ENCODE data around the gene CENPU.
"Not testable (repeated sequence)": the region's sequence is repeated elsewhere in the genome, so short reads cannot be mapped to it uniquely, and the experiment has no call there.

Gene CENPU

GRCh38 chr4:184664445-184665210 is 69.3 kb downstream of the CENPU start:
- no peak for DNase-seq

- no peak for DNase-seq
These were observed 71.7 kb downstream of the CENPU start for GRCh38 chr4:184662236-184662635.

DNA sequence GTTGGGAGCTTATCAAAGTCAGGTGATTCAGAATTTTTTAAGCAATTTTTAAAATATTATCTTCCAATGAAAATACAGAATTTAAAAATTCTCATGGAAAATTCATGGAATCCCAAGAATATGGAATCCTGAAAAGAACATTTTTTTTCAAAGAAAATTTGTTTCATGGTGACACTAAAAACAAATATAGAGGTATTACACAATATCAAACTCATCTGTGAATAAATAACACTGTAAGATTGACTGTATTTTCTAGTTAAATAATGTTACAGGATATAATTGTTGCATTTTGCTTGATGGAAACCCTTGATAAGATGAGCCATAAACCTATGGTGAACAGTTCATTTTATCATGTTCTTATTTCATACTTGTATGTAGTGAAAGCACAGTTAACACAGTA is 72.9 kb downstream of the CENPU start:
- no peak for DNase-seq

DNA sequence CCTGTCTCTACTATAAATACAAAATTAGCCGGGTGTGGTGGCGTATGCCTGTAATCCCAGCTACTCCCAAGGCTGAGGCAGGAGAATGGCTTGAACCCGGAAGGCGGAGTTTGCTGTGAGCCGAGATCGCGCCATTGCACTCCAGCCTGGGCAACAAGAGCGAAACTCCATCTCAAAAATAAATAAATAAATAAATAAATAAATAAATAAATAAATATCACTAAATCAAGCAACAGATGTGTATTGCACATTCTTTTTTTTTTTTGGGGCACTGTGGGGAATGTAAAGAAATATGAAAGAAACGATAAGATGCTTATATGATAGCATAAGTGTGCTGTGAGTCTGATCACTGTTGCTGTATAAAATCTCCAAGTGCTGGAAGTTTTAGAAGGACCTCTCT is 76.1 kb downstream of the CENPU start:
- not testable (repeated sequence) for DNase-seq

DNA sequence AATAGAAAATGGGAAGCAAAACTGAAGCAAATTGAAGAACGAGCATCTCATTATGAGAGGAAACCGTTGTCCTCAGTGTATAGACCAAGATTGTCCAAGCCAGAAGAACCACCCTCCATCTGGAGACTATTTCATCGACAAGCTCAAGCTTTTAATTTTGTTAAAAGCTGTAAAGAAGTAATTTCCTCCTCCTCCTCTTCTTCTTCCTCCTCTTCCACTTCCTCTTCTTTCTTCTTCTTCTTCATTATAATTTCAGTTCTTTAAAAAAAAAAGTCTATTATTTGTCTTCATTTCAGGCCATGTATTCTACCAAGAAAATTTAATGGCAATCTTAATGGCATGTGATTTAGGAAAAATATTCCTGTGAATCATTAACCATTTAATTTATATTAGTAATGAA is 76.8 kb downstream of the CENPU start:
- no peak for DNase-seq

GRCh38 chr4:184655889-184656869 is 77.7 kb downstream of the CENPU start:
- DNase-seq: no peak

DNA sequence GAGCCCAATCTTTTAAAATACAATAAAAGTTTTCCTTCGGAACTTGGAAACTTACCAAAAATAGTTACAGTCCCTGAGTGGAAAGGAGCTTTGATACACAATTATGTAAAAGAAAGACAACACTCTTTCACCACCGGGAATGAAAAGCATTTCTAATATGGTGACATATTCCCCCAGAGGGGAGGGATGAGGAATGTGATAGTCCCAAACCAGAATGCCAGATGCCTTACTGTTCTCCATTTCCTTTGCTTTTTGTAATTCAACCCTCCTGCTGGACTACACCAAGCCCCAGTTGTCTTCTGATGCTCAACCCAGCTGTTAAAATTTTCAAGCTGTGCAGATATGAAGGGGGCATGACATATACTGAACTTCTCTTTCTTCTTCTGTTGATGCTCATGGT is 80.2 kb downstream of the CENPU start:
- peak; percentile 69 for DNase-seq

GRCh38 chr4:184652681-184653080 is 81.2 kb downstream of the CENPU start:
- not testable (repeated sequence) for DNase-seq

- no peak for DNase-seq
These were observed 82.0 kb downstream of the CENPU start for GRCh38 chr4:184651899-184652298.

- no peak for DNase-seq
These were observed 83.7 kb downstream of the CENPU start for GRCh38 chr4:184649971-184650855.

GRCh38 chr4:184649026-184649970 is 84.6 kb downstream of the CENPU start, which contains the start of the genes CASP3 and PRIMPOL:
CASP3 (minus strand) TSS chr4:184649447; CDS start chr4:184638453, 10,994 bp downstream.
PRIMPOL (plus strand) TSS chr4:184649738; CDS start chr4:184657141, 7,403 bp downstream.
- peak; percentile 97 for DNase-seq

DNA sequence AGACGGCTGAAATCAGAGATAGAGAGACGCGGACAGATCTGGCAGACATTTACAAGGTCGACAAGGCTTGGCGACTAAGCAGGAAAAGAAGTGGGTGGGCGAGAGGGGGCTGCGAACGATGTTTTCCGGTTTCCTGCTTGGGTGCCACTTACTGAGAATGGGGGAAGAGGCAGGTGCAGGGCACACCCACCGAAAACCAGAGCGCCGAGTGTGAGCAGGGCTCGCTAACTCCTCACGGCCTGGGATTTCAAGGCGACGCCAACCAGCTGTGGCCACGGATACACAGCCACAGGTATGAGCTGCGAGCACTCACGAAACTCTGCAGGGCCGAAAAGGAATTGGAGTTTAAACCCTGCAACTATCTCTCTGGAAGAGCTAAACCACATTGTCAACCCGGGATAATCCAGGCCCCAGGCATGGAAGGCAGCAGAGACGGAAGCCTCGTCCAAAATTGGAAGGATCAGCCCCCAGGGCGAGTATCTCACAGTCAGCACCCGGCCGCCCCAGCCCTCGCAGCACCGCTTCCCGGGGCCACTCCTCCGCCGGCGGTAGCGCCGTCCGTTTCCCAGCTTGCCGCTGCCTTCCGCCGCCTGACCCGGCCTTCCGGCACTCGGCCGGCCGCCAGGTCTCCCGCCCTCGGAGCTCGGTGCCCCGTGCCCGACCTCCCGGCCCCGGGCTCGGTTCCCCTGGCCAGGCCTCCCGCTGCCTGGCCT is 85.4 kb downstream of the CENPU start:
- peak; percentile 36 for DNase-seq

GRCh38 chr4:184648054-184648312 is 85.9 kb downstream of the CENPU start:
- DNase-seq: no peak

- DNase-seq: no peak
These were observed 86.4 kb downstream of the CENPU start for GRCh38 chr4:184647266-184648053.

GRCh38 chr4:184645904-184646610 is 87.8 kb downstream of the CENPU start:
- no peak for DNase-seq

DNA sequence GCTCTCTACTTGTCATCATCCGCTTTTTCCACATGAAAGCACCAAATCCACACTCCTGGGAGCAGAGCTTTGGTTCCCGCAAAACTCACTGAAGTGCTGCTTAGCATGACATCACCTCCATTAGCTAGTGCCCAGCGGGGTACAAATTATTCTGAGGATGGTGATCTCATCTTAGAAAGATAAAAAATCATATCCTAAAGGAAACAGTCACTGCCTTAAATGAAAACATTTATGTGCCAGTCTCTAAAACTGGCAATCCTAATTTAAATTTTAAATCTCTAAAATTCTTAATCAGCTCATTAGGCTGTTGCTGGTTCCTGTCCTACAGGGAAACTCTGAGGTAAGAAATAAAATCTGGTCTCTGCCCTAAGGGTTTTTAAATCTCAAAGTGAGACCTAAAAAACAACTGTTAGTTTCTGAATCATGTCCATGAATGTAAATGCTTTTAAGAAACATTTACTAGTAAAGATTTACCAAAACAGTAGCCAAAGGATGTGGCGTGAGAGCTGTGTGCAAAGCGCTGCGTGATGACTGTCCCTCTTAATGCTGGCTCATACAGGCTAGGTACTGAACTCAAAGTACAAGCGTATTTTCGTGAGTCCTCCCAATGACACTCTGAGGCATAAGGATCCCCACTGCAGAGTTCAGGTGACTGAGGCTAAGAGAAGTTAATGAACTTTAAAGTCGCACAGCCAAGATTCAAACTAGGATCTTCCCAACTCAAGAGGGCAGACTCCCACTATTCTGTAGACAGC is 89.2 kb downstream of the CENPU start:
- DNase-seq: no peak

All from fibroblast of skin of abdomen (primary cell).